Spleen (tissue), 3 donors: ENCODE data around the gene ADAMTS17.

ENCODE experiments used
- POLR2A ChIP-seq, 3 donors: fragments of 450-650 bp; IDR thresholded peaks; one replicate each; pipeline ENCODE4 v1.5.1; 2017; ENCODE audit warnings: antibody characterized with exemption in 3 of 3, mild to moderate bottlenecking in 1 of 3
- POLR2AphosphoS5 ChIP-seq, 3 donors: sonication (generic); formaldehyde crosslinking; IDR thresholded peaks; one replicate each; pipeline ENCODE4 v1.5.1; 2017; ENCODE audit warnings: antibody characterized with exemption in 3 of 3

DNA sequence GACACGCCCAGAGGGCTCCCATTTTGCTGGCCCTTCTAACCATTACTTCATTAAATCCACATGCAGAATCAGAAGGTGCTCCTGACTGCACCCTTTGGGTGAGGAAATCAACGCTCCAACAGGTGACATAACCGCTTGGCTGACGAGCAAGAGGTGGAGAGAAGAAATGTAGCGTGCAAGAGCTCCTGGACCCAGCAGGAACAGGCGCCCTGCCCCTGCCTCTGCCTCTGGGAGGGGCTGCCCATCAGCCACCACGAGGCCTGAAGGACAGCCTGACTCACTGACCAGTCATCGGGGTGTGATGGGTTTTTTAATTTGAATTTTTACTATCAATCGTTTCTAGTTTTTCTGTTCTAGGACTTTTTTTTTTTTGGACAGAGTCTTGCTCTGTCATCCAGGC lies 218.2 kb downstream of the ADAMTS17 start:
- TF ChIP-seq POLR2A (IDR thresholded peaks at IDR 0.05) = no peak
- TF ChIP-seq POLR2AphosphoS5 (IDR thresholded peaks at IDR 0.05) = no peak
